Measurements from ENCODE around the gene PCDHA10. TPM values are rescaled to one million over a fixed set of nuclear protein-coding genes. Genes with fewer than 3 reads are reported as not detected.
"Not testable (repeated sequence)": the region's sequence is repeated elsewhere in the genome, so short reads cannot be mapped to it uniquely, and the experiment has no call there.

The PCDHA10 gene
- total RNA-seq, 6 experiments from 2014 or later: 0.05 to 0.07 (median 0.06) TPM; not detected in 3

GRCh38 chr5:140840978-140841962 lies 14.4 kb upstream of the PCDHA10 start, which contains the start of gene PCDHA8:
Gene PCDHA8 (plus strand): TSS chr5:140841187. CDS start chr5:140841322, 135 bp downstream.
- no peaks in the 10 kb centered on the region for H3K4me1 ChIP-seq
- ATAC-seq: no peak
- WGBS (ENCODE audit: insufficient coverage, low coverage, low lambda C conversion rate, missing lambda C conversion rate): 20% methylated on average over 28 of the region's 47 CpGs
- no peak within 1 kb of the TSS for H3K4me3 ChIP-seq
- no peak for TF ChIP-seq POLR2A (IDR thresholded peaks at IDR 0.05)
- TF ChIP-seq, protein P1, sequence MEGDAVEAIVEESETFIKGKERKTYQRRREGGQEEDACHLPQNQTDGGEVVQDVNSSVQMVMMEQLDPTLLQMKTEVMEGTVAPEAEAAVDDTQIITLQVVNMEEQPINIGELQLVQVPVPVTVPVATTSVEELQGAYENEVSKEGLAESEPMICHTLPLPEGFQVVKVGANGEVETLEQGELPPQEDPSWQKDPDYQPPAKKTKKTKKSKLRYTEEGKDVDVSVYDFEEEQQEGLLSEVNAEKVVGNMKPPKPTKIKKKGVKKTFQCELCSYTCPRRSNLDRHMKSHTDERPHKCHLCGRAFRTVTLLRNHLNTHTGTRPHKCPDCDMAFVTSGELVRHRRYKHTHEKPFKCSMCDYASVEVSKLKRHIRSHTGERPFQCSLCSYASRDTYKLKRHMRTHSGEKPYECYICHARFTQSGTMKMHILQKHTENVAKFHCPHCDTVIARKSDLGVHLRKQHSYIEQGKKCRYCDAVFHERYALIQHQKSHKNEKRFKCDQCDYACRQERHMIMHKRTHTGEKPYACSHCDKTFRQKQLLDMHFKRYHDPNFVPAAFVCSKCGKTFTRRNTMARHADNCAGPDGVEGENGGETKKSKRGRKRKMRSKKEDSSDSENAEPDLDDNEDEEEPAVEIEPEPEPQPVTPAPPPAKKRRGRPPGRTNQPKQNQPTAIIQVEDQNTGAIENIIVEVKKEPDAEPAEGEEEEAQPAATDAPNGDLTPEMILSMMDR (IDR thresholded peaks at IDR 0.05): peak in 1 of 4 donors; percentile 15
- H3K36me3 ChIP-seq: no peaks in the 10 kb centered on the region
- intact Hi-C loops (cut with DNase I): no loop called here
- H3K27me3 ChIP-seq: no peaks in the 10 kb centered on the region
- H3K27ac ChIP-seq: no peak within 1 kb of the TSS
- DNase-seq: no peak
- no peaks in the 10 kb centered on the region for H3K9me3 ChIP-seq

DNA sequence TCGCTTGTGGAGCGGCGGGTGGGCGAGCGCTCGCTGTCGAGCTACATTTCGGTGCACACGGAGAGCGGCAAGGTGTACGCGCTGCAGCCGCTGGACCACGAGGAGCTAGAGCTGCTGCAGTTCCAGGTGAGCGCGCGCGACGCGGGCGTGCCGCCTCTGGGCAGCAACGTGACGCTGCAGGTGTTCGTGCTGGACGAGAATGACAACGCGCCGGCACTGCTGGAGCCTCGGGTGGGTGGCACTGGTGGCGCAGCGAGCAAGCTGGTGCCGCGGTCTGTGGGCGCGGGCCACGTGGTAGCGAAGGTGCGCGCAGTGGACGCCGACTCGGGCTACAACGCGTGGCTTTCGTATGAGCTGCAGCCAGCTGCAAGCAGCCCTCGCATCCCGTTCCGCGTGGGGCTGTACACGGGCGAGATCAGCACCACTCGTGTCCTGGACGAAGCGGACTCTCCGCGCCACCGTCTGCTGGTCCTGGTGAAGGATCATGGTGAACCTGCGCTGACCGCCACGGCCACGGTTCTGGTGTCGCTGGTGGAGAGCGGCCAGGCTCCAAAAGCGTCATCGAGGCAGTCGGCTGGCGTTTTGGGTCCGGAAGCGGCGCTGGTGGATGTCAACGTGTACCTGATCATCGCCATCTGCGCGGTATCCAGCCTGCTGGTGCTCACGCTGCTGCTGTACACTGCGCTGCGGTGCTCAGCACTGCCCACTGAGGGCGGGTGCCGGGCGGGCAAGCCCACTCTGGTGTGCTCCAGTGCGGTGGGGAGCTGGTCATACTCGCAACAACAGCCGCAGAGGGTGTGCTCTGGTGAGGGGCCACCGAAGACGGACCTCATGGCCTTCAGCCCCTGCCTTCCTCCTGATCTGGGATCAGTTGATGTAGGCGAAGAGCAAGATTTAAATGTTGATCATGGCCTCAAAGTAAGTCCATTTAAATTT lies 12.6 kb upstream of the PCDHA10 start:
- H3K9me3 ChIP-seq: no peaks in the 10 kb centered on the region
- ATAC-seq: no peak
- TF ChIP-seq POLR2A (IDR thresholded peaks at IDR 0.05): no peak
- TF ChIP-seq, protein P1 (IDR thresholded peaks at IDR 0.05): no peak
- no peak overlapping the region for H3K4me3 ChIP-seq
- no peaks in the 10 kb centered on the region for H3K36me3 ChIP-seq
- no peak overlapping the region for H3K27ac ChIP-seq
- intact Hi-C loops (cut with DNase I): no loop called here
- 47% methylated on average over 7 of the region's 87 CpGs for WGBS (ENCODE audit: insufficient coverage, low coverage, low lambda C conversion rate, missing lambda C conversion rate)
- DNase-seq: no peak
- no peaks in the 10 kb centered on the region for H3K27me3 ChIP-seq
- no peaks in the 10 kb centered on the region for H3K4me1 ChIP-seq

GRCh38 chr5:140848139-140849102 lies 7.3 kb upstream of the PCDHA10 start, which contains the start of gene PCDHA9:
Gene PCDHA9 (plus strand): TSS chr5:140848382. CDS start chr5:140848496, 114 bp downstream.
- H3K4me3 ChIP-seq; H3K9me3 ChIP-seq; H3K36me3 ChIP-seq; H3K4me1 ChIP-seq; intact Hi-C loops (cut with DNase I); DNase-seq; ATAC-seq; H3K27ac ChIP-seq; H3K27me3 ChIP-seq: not testable (repeated sequence)
- 17% methylated on average over 21 of the region's 48 CpGs for WGBS (ENCODE audit: insufficient coverage, low coverage, low lambda C conversion rate, missing lambda C conversion rate)

GRCh38 chr5:140849831-140850634 lies 5.7 kb upstream of the PCDHA10 start:
- 34% methylated on average over 22 of the region's 101 CpGs for WGBS (ENCODE audit: insufficient coverage, low coverage, low lambda C conversion rate, missing lambda C conversion rate)
- H3K4me1 ChIP-seq; H3K9me3 ChIP-seq; intact Hi-C loops (cut with DNase I); H3K27ac ChIP-seq; ATAC-seq; DNase-seq; H3K4me3 ChIP-seq; H3K27me3 ChIP-seq; H3K36me3 ChIP-seq: not testable (repeated sequence)

Measured in right lobe of liver (tissue), 6 donors.